BJ (cell line): Measurements from ENCODE around the gene RIPOR3. TPM values are rescaled to one million over a fixed set of nuclear protein-coding genes. Genes with fewer than 3 reads are reported as not detected.
"Not testable (repeated sequence)": the region's sequence is repeated elsewhere in the genome, so short reads cannot be mapped to it uniquely, and the experiment has no call there.

ENCODE experiments used
- CTCF ChIA-PET: fragments of 350-600 bp; formaldehyde crosslinking; extraction: SDS; loops from one replicate; lab custom pipeline; 2021; ENCODE audit warnings: antibody characterized with exemption, inconsistent platforms; lab: Yijun Ruan, JAX
- POLR2A ChIA-PET: fragments of 300-600 bp; sonication (Branson Sonifier 250); formaldehyde crosslinking; extraction: SDS; loops from one replicate; lab custom pipeline; 2021; ENCODE audit warnings: antibody characterized with exemption; lab: Charles Lee
- DNase-seq: peaks from one replicate; pipeline ENCODE4 v3.0.0-alpha.2; 2011; ENCODE audit warnings: low read depth
- H3K27me3 ChIP-seq: 2 replicates; pipeline ENCODE4 v1.6.0; 2011; ENCODE audit warnings: low read length; ENCODE audit not compliant: control insufficient read depth, insufficient read depth
- H3K36me3 ChIP-seq: 2 replicates; pipeline ENCODE4 v1.5.1; 2011; ENCODE audit warnings: low read length; ENCODE audit not compliant: control insufficient read depth, insufficient read depth
- H3K4me3 ChIP-seq: 2 replicates; pipeline ENCODE4 v1.5.1; 2011; ENCODE audit warnings: low read depth, mild to moderate bottlenecking, control low read depth, low read length
- CTCF ChIP-seq: IDR thresholded peaks from 2 replicates; pipeline ENCODE4 v1.5.1; 2011; ENCODE audit warnings: low read depth, mild to moderate bottlenecking, control low read depth, inconsistent platforms, low read length, moderate library complexity; ENCODE audit not compliant: insufficient read depth
- polyA plus RNA-seq: library from polyadenylated mRNA; depleted of rRNA; stranded (reverse); fragments of >200 nt; gene quantifications from 2 replicates; pipeline ENCODE4 v1.2.3, GENCODE V29; 2011

RIPOR3 gene
- polyA plus RNA-seq, 1 experiment: 1.2 TPM

DNA sequence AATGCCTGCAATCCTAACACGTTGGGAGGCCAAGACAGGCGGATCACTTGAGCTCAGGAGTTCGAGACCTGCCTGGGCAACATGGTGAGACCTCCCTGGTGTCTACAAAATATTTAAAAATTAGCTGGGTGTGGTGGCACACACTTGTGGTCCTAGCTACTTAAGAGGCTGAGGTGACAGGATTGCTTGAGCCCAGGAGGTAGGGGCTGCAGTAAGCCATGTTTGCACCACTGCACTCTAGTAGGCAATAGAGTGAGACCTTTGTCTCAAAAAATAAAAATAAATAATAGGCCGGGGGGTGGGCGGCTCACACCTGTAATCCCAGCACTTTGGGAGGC lies 18.3 kb upstream of the RIPOR3 start:
- POLR2A ChIA-PET: no interaction called here
- no peak for TF ChIP-seq CTCF
- Histone ChIP-seq H3K36me3 (no peaks in the 10 kb centered on the region), H3K4me3 (no peak overlapping the region), H3K27me3 (no peaks in the 10 kb centered on the region)
- CTCF ChIA-PET: interaction anchor here (0.7 kb wide), 1 partner anchor 74 kb away, joined by 3 read pairs; no protein-coding TSS in a partner anchor
- DNase-seq: no peak

GRCh38 chr20:50708845-50709635 lies 17.7 kb upstream of the RIPOR3 start:
- TF ChIP-seq CTCF: no peak
- ChIA-PET CTCF (no interaction called here), POLR2A (no interaction called here)
- H3K4me3 ChIP-seq: no peak overlapping the region
- DNase-seq: no peak
- H3K27me3 ChIP-seq: no peaks in the 10 kb centered on the region
- H3K36me3 ChIP-seq: no peaks in the 10 kb centered on the region

DNA sequence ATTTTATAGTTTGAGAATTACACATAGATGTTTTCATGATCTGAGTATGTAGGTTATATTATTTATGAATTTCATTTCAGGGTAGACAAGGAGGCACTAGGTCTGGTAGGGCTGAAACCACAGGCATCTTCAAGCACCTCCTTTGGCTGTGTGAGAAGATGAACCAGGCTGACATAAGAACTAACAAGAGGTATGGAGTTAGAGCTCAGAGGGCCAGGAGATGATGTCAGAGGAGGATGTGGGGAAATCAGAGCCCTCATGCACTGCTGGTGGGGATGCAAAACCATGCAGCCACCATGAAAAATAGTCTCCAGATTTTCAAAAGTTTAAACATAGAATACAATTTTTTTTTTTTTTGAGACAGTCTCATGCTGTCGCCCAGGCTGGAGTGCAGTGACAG lies 13.6 kb upstream of the RIPOR3 start:
- ChIA-PET CTCF (interaction anchor here (0.7 to 1.5 kb wide), 3 partner anchors 9 to 1164 kb away, joined by 3 to 9 read pairs (median 3); no protein-coding TSS in a partner anchor), POLR2A (no interaction called here)
- DNase-seq: no peak
- Histone ChIP-seq H3K36me3 (no peaks in the 10 kb centered on the region), H3K27me3 (no peaks in the 10 kb centered on the region), H3K4me3 (no peak overlapping the region)
- no peak for TF ChIP-seq CTCF

DNA sequence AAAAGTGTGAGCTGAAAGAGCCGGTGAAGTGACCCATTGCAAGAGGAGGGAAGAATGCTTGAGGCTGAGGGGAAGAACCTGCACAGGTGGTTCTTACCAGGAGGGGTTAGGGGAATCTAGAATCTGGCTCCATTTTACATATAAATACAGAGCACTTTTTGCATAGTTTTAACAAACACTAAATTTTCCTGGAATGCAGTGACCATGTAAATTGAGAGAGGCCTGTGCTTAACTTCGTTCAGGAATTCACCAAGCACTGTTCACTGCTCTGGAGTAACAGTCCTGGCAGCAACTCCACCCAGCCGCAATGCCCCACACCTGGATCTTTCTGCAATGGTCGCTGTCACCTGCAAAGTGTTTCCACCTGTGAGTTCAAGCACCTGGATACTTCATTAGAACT lies 13.2 kb upstream of the RIPOR3 start:
- POLR2A ChIA-PET: no interaction called here
- Histone ChIP-seq H3K4me3 (no peak overlapping the region), H3K36me3 (no peaks in the 10 kb centered on the region), H3K27me3 (no peaks in the 10 kb centered on the region)
- no peak for DNase-seq
- no peak for TF ChIP-seq CTCF
- CTCF ChIA-PET: interaction anchor here (0.7 to 1.5 kb wide), 4 partner anchors 9 to 1163 kb away, joined by 3 to 9 read pairs (median 4); no protein-coding TSS in a partner anchor

- CTCF ChIA-PET: interaction anchor here (0.6 to 1.5 kb wide), 4 partner anchors 8 to 115 kb away, joined by 3 to 4 read pairs (median 4); no protein-coding TSS in a partner anchor
- POLR2A ChIA-PET, H3K27me3 ChIP-seq, H3K36me3 ChIP-seq, DNase-seq, H3K4me3 ChIP-seq: not testable (repeated sequence)
Observed at GRCh38 chr20:50703651-50704438, 12.5 kb upstream of the RIPOR3 start.
